Uterus (tissue), 2 donors: ENCODE results near the gene RUSF1.

Experiments used
- POLR2A ChIP-seq, 2 donors: fragments of 450-650 bp; IDR thresholded peaks; one replicate each; pipeline ENCODE4 v1.6.1; 2016; ENCODE audit warnings: antibody characterized with exemption in 2 of 2, mild to moderate bottlenecking in 1 of 2, moderate library complexity in 1 of 2
- TF ChIP-seq, protein P1 (sequence below), 4 experiments: fragments of 200-600 bp in 2 of 4; fragments of 450-650 bp in 2 of 4; sonication (generic) in 2 of 4; IDR thresholded peaks; one replicate each; pipeline ENCODE4 v1.5.1; 2016 to 2019; ENCODE audit warnings: antibody characterized with exemption in 4 of 4, mild to moderate bottlenecking in 2 of 4, moderate library complexity in 1 of 4

DNA sequence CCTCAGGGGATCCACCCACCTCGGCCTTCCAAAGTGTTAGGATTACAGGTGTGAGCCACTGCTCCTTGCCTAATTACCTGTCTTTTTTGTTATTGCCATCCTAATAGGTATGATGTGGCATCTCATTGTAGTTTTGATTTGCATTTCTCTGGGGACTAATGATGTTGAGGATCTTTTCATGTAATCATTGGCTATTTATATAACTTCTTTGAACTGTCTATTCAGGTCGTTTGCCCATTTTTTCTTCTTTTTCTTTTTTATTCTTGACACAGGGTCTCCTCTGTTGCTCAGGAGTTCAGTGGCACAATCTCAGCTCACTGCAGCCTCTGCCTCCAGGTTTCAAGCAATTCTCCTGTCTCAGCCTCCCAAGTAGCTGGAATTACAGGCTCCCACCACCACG, 37.6 kb downstream of the RUSF1 start:
- TF ChIP-seq, protein P1, sequence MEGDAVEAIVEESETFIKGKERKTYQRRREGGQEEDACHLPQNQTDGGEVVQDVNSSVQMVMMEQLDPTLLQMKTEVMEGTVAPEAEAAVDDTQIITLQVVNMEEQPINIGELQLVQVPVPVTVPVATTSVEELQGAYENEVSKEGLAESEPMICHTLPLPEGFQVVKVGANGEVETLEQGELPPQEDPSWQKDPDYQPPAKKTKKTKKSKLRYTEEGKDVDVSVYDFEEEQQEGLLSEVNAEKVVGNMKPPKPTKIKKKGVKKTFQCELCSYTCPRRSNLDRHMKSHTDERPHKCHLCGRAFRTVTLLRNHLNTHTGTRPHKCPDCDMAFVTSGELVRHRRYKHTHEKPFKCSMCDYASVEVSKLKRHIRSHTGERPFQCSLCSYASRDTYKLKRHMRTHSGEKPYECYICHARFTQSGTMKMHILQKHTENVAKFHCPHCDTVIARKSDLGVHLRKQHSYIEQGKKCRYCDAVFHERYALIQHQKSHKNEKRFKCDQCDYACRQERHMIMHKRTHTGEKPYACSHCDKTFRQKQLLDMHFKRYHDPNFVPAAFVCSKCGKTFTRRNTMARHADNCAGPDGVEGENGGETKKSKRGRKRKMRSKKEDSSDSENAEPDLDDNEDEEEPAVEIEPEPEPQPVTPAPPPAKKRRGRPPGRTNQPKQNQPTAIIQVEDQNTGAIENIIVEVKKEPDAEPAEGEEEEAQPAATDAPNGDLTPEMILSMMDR (IDR thresholded peaks at IDR 0.05): no peak
- TF ChIP-seq POLR2A (IDR thresholded peaks at IDR 0.05): no peak
